IPS-15b (cell line): ENCODE results near the gene TMC4.
"Not testable (repeated sequence)": the region's sequence is repeated elsewhere in the genome, so short reads cannot be mapped to it uniquely, and the experiment has no call there.

Experiments used
- H3K27me3 ChIP-seq: one replicate; pipeline ENCODE4 v1.6.1; 2013; ENCODE audit warnings: low read length; ENCODE audit not compliant: control insufficient read depth, insufficient read depth
- H3K36me3 ChIP-seq: one replicate; pipeline ENCODE4 v1.6.1; 2013; ENCODE audit warnings: low read length; ENCODE audit not compliant: control insufficient read depth, insufficient read depth
- H3K4me1 ChIP-seq: one replicate; pipeline ENCODE4 v1.6.1; 2013; ENCODE audit warnings: mild to moderate bottlenecking, low read length; ENCODE audit not compliant: control insufficient read depth, insufficient read depth
- H3K4me3 ChIP-seq: one replicate; pipeline ENCODE4 v1.5.1; 2013; ENCODE audit warnings: low read depth, low read length
- H3K9ac ChIP-seq: one replicate; pipeline ENCODE4 v1.6.1; 2013; ENCODE audit warnings: low read depth, mild to moderate bottlenecking, low read length
- H3K9me3 ChIP-seq: one replicate; pipeline ENCODE4 v1.6.1; 2013; ENCODE audit warnings: mild to moderate bottlenecking, low read length; ENCODE audit not compliant: control insufficient read depth, insufficient read depth

The TMC4 gene

GRCh38 chr19:54186934-54187381 is 14.0 kb upstream of the TMC4 start:
- H3K27me3 ChIP-seq = no peaks in the 10 kb centered on the region
- H3K4me3 ChIP-seq = no peak overlapping the region
- H3K36me3 ChIP-seq = peaks cover 11% of the 10 kb centered on the region
- peaks cover 2% of the 10 kb centered on the region for H3K4me1 ChIP-seq
- H3K9me3 ChIP-seq = no peaks in the 10 kb centered on the region
- H3K9ac ChIP-seq = no peak overlapping the region

- H3K36me3 ChIP-seq = peaks cover 11% of the 10 kb centered on the region
- no peaks in the 10 kb centered on the region for H3K9me3 ChIP-seq
- H3K9ac ChIP-seq = no peak overlapping the region
- H3K27me3 ChIP-seq = no peaks in the 10 kb centered on the region
- no peak overlapping the region for H3K4me3 ChIP-seq
- H3K4me1 ChIP-seq = peaks cover 2% of the 10 kb centered on the region
These were observed 13.4 kb upstream of the TMC4 start for GRCh38 chr19:54186351-54186750.

- Histone ChIP-seq H3K4me1 (peaks cover 2% of the 10 kb centered on the region), H3K27me3 (no peaks in the 10 kb centered on the region), H3K9ac (no peak overlapping the region), H3K9me3 (no peaks in the 10 kb centered on the region), H3K36me3 (peaks cover 15% of the 10 kb centered on the region), H3K4me3 (no peak overlapping the region)
These were observed 10.5 kb upstream of the TMC4 start for GRCh38 chr19:54183431-54183830.

DNA sequence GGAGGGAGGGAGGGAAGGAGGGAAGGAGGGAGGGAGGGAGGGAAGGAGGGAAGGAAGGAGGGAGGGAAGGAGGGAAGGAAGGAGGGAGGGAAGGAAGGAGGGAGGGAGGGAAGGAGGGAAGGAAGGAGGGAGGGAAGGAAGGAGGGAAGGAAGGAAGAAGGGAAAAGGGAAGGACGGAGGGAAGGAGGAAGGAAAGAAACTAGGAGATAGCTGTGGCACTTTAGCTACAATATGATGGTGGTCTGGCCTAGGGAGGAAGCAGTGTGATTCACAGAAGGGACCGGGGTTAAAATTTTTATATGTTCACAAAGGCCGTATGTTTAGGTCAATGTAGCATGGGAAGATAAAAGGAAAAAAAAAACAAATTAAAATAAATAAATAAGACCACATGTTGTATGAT is 8.9 kb upstream of the TMC4 start:
- H3K4me3 ChIP-seq, H3K4me1 ChIP-seq: not testable (repeated sequence)
- H3K36me3 ChIP-seq = peaks cover 10% of the 10 kb centered on the region

GRCh38 chr19:54180691-54181091 is 7.7 kb upstream of the TMC4 start:
- H3K9me3 ChIP-seq = no peaks in the 10 kb centered on the region
- H3K9ac ChIP-seq = no peak overlapping the region
- H3K36me3 ChIP-seq = peaks cover 11% of the 10 kb centered on the region
- H3K4me3 ChIP-seq = no peak overlapping the region
- H3K4me1 ChIP-seq = no peaks in the 10 kb centered on the region
- H3K27me3 ChIP-seq = no peaks in the 10 kb centered on the region

More for the DNA sequence above, 8.9 kb upstream of the TMC4 start:
- not testable (repeated sequence) for H3K27me3 ChIP-seq, H3K9ac ChIP-seq, H3K9me3 ChIP-seq

- H3K9ac ChIP-seq = no peak overlapping the region
- peaks cover 11% of the 10 kb centered on the region for H3K36me3 ChIP-seq
These were observed 7.0 kb upstream of the TMC4 start for GRCh38 chr19:54179921-54180461.

GRCh38 chr19:54179262-54179852 is 6.4 kb upstream of the TMC4 start:
- H3K4me3 ChIP-seq = no peak overlapping the region
- H3K9ac ChIP-seq = no peak overlapping the region
- no peaks in the 10 kb centered on the region for H3K9me3 ChIP-seq
- no peaks in the 10 kb centered on the region for H3K27me3 ChIP-seq
- H3K36me3 ChIP-seq = peaks cover 11% of the 10 kb centered on the region
- no peaks in the 10 kb centered on the region for H3K4me1 ChIP-seq

More at GRCh38 chr19:54179921-54180461, 7.0 kb upstream of the TMC4 start:
- H3K27me3 ChIP-seq = no peaks in the 10 kb centered on the region
- H3K4me3 ChIP-seq = no peak overlapping the region
- no peaks in the 10 kb centered on the region for H3K9me3 ChIP-seq
- H3K4me1 ChIP-seq = no peaks in the 10 kb centered on the region

DNA sequence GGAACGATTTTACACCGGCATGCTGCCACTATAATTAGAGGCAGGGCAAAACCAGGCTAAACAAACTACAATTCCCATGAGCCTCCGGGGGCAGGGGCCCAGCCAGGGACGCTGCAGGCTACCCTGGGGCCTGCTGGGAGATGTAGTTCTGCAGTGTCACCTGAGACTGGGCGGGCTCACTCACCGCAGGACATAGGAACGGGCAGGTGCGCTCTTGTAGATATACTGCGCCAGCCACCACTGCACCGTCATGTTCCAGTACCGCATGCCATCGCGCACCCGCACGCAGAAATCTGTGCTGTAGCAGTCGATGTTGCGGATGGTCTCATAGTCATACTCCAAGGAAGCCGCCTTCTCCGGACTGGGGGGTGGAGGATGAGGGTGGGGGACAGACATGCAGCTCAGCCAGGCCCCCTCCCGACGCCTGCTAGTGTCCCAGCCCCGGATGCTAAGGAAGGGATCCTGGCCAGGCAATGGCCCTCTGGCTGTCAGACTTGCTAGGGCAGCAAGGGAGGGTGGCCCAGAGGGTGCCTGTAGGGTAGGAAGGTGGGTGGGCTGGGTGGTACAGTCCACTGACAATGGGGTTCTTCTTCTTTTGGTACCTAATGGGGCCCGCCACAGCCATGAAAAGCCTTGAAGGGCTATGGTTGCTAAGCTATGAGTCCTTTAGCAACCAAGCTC is 5.8 kb upstream of the TMC4 start:
- H3K9ac ChIP-seq = no peak overlapping the region
- H3K36me3 ChIP-seq = peaks cover 11% of the 10 kb centered on the region
- H3K4me3 ChIP-seq = no peak overlapping the region

GRCh38 chr19:54173951-54174834 is 1.2 kb upstream of the TMC4 start:
- Histone ChIP-seq H3K4me1 (peaks cover 3% of the 10 kb centered on the region), H3K9ac (no peak overlapping the region), H3K9me3 (no peaks in the 10 kb centered on the region), H3K27me3 (no peaks in the 10 kb centered on the region), H3K36me3 (peaks cover 6% of the 10 kb centered on the region), H3K4me3 (no peak overlapping the region)

More for the DNA sequence above, 5.8 kb upstream of the TMC4 start:
- H3K9me3 ChIP-seq = no peaks in the 10 kb centered on the region
- no peaks in the 10 kb centered on the region for H3K27me3 ChIP-seq
- no peaks in the 10 kb centered on the region for H3K4me1 ChIP-seq

- Histone ChIP-seq H3K4me1 (peaks cover 3% of the 10 kb centered on the region), H3K9ac (no peak overlapping the region), H3K4me3 (peak overlapping the region; percentile 77), H3K36me3 (peaks cover 6% of the 10 kb centered on the region), H3K27me3 (no peaks in the 10 kb centered on the region), H3K9me3 (no peaks in the 10 kb centered on the region)
These were observed 369 bp upstream of the TMC4 start for GRCh38 chr19:54173359-54173699.

DNA sequence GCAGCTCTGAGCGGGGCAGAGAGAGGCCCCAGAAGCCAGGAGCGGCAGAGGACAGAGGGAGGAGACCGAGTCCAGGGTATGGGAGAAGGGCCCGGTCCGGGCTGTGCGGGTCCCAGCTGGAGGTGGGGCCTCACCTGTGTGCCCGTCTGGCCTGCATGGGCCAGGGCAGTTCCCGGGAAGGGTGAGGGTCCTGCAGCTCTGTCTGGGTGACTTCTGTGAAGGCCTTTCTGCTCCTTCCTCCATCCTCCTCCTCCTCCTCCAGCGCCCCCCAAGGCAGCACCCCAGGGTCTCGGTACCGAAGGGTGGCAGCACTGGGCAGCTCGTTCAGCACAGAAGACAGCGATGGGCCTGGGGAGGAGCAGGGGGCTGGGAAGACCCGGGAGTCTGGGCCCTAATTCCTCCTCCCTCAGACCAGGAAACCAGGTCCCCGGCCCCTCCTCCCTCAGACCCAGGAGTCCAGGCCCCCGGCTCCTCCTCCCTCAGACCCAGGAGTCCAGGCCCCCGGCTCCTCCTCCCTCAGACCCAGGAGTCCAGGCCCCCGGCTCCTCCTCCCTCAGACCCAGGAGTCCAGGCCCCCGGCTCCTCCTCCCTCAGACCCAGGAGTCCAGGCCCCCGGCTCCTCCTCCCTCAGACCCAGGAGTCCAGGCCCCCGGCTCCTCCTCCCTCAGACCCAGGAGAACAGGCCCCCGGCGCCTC is 1.1 kb downstream of the TMC4 start:
- not testable (repeated sequence) for H3K9ac ChIP-seq, H3K4me1 ChIP-seq, H3K36me3 ChIP-seq, H3K9me3 ChIP-seq, H3K27me3 ChIP-seq
- peak overlapping the region; percentile 22 for H3K4me3 ChIP-seq
